ENCODE data around the gene TTC33.
A peak's percentile ranks its signal among the peaks of the same experiment; 100 is the strongest.

Gene TTC33

DNA sequence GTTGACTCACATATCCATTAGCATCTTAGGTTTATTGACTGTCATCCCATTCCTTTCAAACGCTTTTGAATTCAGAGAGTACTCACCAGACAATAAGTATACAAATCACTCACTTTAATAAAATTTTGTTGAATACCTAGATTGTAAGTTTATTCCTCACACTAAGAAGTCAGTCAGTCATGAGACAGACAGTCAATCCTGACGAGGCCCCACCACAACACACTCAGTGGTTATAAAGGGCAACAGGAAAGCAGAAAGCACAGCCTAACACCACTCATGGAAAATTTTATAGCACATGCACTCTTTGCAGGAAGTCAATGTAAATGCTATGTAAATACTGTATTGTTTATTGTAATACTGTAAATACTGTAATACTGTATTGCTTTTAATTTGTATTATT, 252.3 kb downstream of the TTC33 start:
- Histone ChIP-seq H3K4me3 (no peak overlapping the region), H3K27ac (peak overlapping the region in 5 of 21 experiments; percentile 9 to 73 (median 22))

DNA sequence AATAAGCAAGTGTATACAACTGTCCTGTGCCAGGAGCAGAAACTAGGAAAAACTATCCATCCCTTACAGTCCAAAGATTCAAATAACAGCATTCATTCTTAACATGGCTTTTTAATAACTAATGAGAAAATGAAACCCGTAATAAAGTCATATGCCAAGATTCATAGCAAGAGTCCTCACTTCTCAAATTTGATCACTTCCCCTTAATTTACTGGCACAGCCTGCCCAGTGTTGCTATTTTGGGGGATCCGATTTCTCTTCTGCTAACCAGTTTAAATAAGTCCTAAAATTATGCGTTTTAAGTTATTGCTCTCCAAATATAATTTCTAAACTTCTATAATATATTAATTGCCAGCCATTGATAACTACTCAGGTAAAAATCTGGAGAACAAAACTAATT, 253.0 kb downstream of the TTC33 start:
- H3K27ac ChIP-seq, result peak overlapping the region in 6 of 21 experiments; percentile 22 to 73 (median 36)
- H3K4me3 ChIP-seq, result no peak overlapping the region

DNA sequence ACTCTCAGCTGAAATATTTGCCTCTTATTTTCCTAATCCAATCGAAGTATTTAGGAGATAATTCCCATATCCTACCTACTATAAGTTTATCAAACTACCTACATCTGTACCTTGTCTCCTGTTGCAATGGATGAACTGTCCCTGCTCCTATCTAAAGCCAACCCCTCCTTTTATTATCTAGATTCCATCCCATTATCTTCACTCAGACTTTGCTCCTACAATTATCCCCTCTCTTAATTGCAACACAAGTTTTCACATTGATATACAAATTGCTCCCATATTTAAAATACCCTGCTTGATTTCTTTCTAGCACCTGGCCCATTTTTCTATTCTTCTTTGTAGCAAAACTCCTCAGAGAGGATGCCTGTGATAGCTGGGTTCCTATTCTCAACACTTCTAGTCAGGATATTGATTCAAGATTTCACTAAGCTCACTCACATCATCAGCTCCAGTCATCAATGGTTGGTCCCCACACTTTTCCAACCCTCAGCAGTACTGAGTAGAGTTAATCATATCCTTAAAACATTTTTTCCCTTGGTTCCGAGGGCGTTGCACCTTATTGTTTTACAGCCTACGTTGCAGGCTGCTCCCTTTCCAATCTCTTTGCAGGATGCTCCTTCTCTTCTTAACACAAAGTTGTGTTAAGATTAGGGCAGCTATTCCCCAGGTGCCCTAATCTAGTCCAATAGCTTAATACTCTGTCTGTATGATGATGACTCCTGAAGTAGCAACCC, 253.9 kb downstream of the TTC33 start:
- Histone ChIP-seq H3K4me3 (no peak overlapping the region), H3K27ac (peak overlapping the region in 6 of 21 experiments; percentile 3 to 73 (median 36))

DNA sequence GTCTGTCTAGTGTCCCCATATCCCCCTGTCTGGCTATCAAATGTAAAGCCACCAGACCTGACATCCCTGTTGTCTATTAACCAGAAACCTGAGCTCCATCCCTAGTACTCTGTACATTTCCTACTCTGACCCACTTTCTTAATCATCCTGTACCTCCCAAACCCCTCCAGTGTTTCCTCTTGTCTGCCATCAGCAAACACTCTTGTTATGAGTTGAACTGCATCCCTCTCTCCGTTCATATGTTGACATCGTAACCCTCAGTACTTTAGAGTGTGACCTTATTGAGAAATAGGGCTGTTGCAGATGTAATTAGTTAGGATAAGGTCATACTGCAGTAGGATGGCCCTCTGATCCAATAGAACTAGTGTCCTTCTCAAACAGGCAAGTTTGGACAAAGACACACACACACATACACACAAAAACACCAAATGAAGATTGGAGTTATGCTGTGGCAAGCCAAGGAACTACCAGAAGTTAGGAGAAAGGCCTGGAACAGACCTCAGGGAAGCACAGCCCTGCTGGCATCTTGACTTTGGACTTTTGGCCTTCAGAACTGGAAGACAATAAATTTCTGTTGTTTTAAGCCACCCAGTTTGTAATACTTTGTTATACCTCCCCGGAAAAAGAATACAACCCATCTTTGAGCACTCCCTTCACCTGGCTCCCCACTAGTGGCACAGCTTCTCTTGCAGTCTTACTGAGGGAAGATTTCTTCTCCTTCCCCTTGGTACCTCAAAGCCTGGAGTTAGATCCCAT, 256.1 kb downstream of the TTC33 start:
- H3K4me3 ChIP-seq, result no peak overlapping the region
- H3K27ac ChIP-seq, result peak overlapping the region in 1 of 21 experiments; percentile 24

DNA sequence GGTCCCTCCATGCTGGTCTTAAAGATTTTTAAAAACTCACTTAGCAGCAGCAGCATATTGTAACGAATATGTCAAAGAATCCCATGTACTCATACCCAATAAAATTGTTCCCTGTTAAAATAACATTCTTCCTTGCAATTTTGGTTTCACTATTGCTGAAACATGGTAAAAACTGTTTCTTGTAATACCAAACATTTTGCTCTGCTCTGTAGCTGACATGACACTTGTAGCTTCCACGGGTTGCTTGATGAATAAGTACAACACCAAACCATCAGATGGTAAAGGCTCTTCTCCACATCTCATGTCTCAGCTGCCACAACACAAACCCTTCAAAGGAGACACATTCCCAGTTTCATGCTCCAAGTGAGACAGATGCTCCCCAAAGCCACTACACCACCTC, 256.8 kb downstream of the TTC33 start:
- Histone ChIP-seq H3K4me3 (no peak overlapping the region), H3K27ac (peak overlapping the region in 1 of 21 experiments; percentile 24)

DNA sequence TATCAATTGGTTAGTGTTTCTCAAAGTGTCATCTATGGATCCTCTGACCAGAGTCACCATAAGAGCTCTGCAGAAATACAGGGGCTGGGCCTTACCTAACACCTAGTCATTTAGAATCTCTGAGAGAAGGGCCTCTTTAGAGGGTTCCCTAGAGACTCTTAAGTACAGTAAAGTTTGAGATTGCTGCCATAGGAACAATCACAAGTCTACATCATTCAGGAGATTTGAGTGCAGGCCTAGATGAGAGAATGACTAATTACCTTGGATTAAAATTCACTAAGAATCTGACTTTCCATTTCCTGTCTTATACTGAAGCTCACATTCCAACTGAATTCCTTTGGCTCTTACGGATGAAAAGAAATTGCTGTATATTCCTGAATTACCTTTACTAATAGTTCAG, 258.2 kb downstream of the TTC33 start:
- Histone ChIP-seq H3K4me3 (no peak overlapping the region), H3K27ac (no peak overlapping the region)

DNA sequence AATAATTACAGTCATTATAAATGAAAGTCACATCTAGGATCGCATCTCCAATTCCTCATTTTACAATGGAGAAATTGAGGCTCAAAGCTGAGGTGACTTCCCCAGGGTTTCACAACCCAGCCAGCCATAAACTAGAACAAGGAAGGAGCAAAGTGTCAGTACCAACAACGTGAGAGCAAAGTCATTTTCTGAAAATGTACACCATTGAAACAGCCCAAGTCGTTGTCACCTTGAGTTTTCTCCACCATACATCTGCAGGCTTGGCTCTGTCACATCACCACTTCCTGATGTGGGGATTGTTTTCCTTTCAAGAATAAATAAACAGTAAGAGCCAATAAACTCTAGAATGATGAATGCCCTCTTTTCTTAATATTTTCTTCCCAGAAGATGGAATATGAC, 260.5 kb downstream of the TTC33 start:
- H3K4me3 ChIP-seq, result no peak overlapping the region
- no peak overlapping the region for H3K27ac ChIP-seq

DNA sequence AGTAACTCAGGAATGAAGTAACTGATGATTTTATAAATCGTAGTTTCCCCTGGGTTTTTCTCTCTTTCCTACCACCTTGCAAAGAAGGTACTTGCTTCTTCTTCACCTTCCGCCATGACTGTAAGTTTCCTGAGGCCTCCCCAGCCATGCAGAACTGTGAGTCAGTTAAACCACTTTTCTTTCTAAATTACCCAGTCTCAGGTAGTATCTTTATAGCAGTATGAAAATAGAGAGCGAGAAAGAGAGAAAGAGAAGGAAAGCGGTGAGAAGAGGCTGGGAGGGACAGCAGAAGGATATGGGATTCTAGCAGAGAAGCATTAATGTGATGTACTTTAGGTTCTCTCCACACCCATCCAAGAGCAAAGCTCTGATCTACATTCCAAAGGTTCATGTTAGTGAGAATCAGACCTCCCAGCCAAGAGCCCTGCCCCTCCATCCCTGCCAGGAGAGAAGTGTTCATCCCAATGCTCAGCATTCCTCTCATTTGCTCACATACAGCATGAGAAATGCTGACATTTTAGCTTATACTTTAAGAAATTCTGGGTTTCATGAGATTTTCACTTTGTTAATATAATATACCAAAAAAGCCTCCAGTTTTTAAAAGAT, 261.0 kb downstream of the TTC33 start:
- Histone ChIP-seq H3K27ac (no peak overlapping the region), H3K4me3 (no peak overlapping the region)

DNA sequence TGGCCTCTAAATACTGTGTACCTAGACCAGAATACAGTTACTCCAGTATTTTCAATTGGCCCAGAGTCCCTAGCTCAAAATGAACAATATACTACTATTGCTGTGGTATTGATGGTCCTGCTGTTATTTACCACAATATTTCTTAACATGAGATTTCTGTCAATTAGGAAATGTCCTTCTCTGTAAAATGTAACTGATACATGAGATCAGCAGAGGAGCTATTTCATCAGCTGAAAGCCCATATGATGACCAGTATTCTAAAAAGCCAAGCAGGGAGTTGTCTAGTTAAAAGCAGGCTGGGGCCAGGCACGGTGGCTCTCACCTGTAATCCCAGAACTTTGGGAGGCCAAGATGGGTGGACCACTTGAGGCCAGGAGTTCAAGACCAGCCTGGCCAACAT, 263.7 kb downstream of the TTC33 start:
- H3K4me3 ChIP-seq, result no peak overlapping the region

DNA sequence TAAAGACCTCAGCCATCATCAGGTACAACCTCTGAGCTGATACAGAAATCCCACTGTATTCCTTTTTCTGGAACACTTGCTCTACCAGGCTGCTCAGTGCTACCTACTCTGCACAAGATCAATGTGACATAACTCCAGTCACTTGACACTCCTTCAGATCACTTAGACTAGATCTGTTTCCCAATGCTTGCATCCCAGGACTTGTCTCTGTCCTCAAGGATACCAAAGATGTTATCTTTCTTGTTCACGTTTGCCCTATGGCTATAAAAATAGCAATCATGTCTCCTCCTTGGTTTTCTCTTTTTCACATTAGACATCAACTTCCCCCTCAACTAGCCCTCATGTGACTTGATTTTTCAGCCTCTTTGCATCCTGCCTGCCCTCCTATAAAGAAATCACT, 264.1 kb downstream of the TTC33 start:
- H3K27ac ChIP-seq, result peak overlapping the region in 1 of 21 experiments; percentile 49
- no peak overlapping the region for H3K4me3 ChIP-seq

More for the DNA sequence above, 263.7 kb downstream of the TTC33 start:
- peak overlapping the region in 1 of 21 experiments; percentile 49 for H3K27ac ChIP-seq

DNA sequence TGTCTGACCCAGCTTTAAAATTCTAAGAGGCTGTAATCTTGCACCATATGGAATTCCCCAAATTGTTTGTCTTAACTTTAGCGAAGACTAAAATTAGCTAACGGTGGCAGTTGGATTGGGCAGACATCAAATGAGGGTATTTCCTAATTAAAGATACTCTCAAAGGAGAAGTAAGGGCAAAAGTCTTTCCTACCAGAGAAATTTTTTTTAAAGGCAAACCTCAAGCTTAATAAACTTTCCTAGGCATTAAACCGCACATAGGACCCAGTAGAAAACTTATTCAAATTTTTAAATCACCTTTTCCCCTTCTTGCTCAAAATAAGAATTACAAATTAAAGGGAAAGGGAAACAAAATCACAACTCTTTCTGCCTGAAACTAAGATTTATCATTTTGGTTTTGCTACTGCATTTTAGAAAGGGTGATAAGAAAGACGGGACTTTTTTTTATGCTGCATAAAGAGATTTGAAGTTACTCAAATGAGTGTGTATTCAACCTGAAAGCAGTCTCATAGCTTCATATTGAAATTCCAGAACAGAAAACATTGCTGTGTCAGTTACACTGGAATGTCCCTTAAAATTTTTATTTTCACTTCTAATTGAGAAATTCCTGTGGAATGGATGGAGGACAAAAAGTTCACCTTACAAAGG, 265.2 kb downstream of the TTC33 start:
- Histone ChIP-seq H3K27ac (peak overlapping the region in 1 of 21 experiments; percentile 49), H3K4me3 (no peak overlapping the region)

DNA sequence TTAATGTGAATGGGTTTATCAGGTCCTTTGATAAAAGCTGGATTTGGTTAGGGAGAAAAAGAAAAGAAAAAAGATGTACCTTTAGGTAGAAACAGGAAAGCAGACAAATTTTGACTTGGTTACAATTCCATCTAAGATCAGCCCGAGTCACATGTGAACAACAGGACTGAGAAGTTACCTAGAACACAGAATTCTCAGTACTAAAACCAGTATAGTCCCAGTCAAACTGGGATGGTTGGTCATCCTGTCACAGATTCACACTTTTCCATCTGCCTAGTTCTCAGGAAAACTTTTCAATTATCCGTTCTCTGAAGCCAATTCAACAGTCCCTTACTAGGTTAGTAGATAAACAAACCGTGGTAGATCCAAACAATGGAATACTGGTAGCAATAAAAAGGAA, 266.3 kb downstream of the TTC33 start:
- no peak overlapping the region for H3K27ac ChIP-seq
- no peak overlapping the region for H3K4me3 ChIP-seq

DNA sequence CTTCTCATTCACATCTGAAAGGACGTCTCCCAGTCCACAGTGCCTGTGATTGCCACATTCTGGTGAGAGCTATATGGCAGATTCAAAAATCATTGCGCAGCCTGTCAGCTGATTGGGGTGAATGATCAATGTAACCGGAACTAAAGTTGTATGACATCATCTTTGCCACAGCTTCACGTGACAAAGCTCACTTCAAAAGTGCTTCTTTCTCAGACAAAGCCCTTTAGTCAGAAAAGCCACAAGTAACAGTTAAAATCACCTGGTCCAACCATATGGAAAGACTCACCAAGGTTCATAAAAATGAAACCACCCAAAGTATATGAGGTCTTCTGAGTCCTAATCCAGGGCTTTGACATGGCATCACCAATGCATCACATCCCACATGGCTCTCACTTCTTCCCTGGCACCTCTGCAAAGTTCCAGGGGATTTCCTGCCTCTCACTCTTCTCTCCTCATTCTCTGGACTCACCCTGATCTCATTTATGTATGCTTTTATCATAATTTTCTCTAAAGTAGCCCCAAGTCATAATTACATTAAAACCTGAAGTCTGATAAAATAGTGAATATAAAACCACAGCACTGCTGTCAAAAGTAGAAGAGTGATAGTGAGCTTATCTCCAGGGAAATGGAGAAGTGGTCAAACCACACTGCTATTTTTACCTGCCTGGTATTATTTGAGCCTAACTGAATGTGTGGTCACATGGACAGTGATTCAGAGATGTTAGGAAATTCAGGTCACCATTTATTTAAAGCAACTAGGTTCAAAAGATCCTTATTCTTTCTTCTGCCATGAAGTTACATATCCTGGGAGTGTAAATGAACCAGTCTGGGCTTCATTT, 269.1 kb downstream of the TTC33 start:
- H3K4me3 ChIP-seq, result no peak overlapping the region

DNA sequence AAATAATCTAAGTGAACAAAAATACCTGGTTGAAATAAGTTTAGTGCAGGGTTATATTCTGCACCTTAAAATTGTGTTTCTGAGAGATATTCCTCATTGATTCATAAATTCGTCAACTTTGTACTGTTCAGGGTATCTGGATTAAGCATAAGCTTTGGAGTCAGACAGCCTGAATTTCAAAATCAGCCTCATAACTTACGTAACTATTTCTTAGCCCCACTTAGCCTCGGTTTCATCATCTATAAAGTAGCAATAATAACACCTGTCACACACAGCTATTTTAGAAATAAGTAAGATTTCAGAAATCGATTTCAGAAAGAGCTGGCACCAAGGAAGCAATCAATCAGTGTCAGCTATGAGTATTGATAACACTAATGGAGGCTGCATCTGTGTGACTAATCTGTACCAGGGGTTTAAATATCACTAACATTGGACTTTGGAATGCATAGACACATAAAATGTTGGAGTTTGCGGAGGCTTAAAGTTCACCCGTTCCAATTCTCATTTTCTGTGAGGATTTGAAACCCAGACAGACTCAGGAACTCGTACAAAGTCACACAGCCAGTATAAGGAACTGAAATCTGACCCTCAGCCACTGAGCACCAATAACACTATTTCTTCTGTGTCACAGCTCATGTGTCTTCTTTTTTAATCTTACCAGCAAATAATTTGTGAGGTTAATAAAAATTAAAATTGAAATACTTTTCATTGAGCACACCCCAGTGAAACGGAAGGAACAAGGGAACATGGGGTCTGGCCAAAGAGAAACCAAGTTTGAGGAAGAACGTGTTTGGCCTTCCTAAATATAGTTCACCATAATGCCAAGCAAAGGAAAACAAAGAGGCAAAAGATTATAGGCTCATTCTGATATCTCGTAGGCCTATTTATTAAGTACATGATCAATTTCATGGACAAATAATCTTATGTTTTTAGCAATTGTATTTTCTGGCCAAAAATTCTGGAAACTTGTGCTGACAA, 270.5 kb downstream of the TTC33 start:
- peak overlapping the region in 5 of 21 experiments; percentile 1 to 71 (median 33) for H3K27ac ChIP-seq
- no peak overlapping the region for H3K4me3 ChIP-seq

More for the DNA sequence above, 269.1 kb downstream of the TTC33 start:
- H3K27ac ChIP-seq, result peak overlapping the region in 3 of 21 experiments; percentile 33 to 71 (median 52)

DNA sequence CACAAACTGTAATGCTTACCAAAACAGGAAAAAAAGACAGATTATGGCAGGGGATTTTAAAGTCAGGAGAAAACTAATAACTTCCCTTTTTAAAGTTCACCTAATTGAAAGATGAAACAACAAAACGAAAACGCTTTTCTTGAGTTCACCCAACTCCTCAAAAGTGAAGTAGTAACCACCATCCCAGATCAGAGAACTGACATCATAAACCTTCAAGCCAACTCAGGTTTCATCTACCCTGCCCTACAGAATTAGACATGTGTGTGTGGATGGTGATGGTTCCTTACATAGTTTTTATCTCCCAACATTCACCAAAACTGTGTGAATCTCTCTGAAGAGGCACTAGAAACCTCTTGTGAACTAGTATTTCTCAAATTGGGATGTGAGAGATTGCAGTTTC, 271.3 kb downstream of the TTC33 start:
- no peak overlapping the region for H3K4me3 ChIP-seq
- peak overlapping the region in 2 of 21 experiments; percentile 18 to 71 for H3K27ac ChIP-seq

DNA sequence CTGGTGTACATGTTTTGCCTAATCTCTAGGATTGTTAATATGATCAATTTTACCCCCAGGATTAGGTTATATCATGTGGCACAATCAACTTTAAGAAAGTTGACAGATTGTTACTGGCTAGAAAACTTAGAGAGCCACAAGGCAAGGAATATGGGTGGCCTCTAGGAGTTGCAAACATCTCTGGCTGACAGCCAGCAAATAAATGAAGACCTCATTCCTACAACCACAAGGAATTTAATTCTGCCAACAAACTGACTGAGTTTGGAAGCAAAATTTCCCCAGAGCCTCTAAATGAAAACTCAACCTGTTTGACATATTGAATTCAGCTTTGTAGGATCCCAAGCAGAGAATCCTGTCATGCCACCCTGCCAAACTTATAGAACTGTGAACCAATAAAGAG, 272.4 kb downstream of the TTC33 start:
- H3K27ac ChIP-seq, result peak overlapping the region in 1 of 21 experiments; percentile 71
- no peak overlapping the region for H3K4me3 ChIP-seq

DNA sequence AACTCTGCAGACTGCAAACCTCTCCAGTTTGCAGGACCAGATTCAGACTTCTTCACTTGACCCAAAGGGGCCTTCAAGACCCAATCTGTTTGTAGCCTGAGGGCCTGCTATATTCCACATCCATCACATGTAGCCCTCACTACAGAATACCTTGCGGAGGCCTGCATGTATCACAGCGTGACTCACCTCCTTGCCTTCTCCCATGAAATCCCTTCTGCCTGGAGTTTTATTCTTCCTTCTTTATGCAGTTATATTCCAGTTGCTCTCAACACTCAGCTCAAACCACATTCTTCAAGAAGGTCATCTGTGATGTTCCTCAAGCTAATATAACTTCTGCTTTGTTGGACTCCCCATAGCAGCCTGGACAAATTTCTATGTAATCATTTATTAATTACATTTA, 274.5 kb downstream of the TTC33 start:
- H3K27ac ChIP-seq, result no peak overlapping the region
- no peak overlapping the region for H3K4me3 ChIP-seq

DNA sequence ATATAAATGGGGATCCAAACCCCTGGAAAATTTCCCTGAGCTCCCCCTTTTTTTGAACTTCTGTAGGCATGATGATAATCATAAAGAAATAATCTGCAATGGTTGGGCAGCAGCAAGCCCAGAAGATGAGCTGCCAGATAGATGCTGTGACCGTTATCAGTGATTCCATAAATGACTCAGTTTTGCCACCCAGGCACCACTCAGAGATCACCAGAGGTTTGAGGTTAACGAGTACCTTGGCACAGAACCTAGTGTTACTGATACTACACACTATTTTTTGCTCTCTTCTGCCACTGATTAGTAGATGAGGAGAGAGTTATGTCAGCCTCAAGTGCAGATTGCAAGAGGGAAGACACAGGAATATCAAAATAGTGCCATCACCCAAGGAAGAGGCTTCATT, 275.4 kb downstream of the TTC33 start:
- Histone ChIP-seq H3K4me3 (no peak overlapping the region), H3K27ac (no peak overlapping the region)

All from skin epidermis (tissue), 12 donors.